GM12878 (cell line): ENCODE data around the gene ARHGEF16. TPM values are rescaled to one million over a fixed set of nuclear protein-coding genes. Genes with fewer than 3 reads are reported as not detected.

Source experiments
- ATAC-seq: fragments of 200-7000 bp; cut with Tn5 transposase; 3 replicates; pipeline ENCODE4 v1.9.1; 2020; ENCODE audit warnings: mild to moderate bottlenecking, moderate library complexity
- BruUV-seq: library from RNA; stranded (reverse); fragments of 400-500 nt; replicated peaks from 2 replicates; lab custom pipeline; 2021; lab: Mats Ljungman, UMichigan
- CTCF ChIA-PET: fragments of 300-600 bp; sonication (Branson Sonifier 250); formaldehyde crosslinking; extraction: SDS; loops from one replicate; lab custom pipeline; 2021; ENCODE audit warnings: inconsistent platforms; lab: Yijun Ruan, JAX
- POLR2A ChIA-PET: fragments of 350-600 bp; formaldehyde crosslinking; extraction: SDS; loops from one replicate; lab custom pipeline; 2021; ENCODE audit warnings: inconsistent platforms; lab: Charles Lee
- RAD21 ChIA-PET: fragments of 300-600 bp; sonication (Branson Sonifier 250); formaldehyde crosslinking; loops from one replicate; lab custom pipeline; 2023; ENCODE audit warnings: antibody characterized with exemption; ENCODE audit not compliant: unreplicated experiment; lab: Charles Lee
- SMC1A ChIA-PET: fragments of 300-600 bp; sonication (Branson Sonifier 250); formaldehyde crosslinking; loops from one replicate; lab custom pipeline; 2023; ENCODE audit not compliant: unreplicated experiment, uncharacterized antibody; lab: Charles Lee
- DNase-seq: peaks from one replicate; pipeline ENCODE4 v3.0.0-alpha.2; 2011; ENCODE audit warnings: low read depth, low spot score
- FAIRE-seq: peaks from 3 replicates; lab custom pipeline; 2011; peaks lifted over from hg19 to GRCh38; lab: Jason Lieb, UNC
- H2AFZ ChIP-seq: 2 replicates; pipeline ENCODE4 v1.6.0; 2011; ENCODE audit warnings: low read depth, low read length, control low read depth; ENCODE audit not compliant: control insufficient read depth
- H3K27ac ChIP-seq: 2 replicates; pipeline ENCODE4 v1.5.1; 2011; ENCODE audit warnings: control low read depth; ENCODE audit not compliant: control insufficient read depth, insufficient read depth
- H3K27me3 ChIP-seq, 2 experiments: replicated peaks in 1 of 2; 2 replicates each; pipeline versions ENCODE4 v1.6.0 to v1.6.1; 2011; ENCODE audit warnings: low read length in 1 of 2; ENCODE audit not compliant: control insufficient read depth in 2 of 2, insufficient read depth in 2 of 2
- H3K36me3 ChIP-seq, 2 experiments: 2 replicates each; pipeline ENCODE4 v1.5.1; 2011; ENCODE audit warnings: low read length in 1 of 2; ENCODE audit not compliant: control insufficient read depth in 2 of 2, insufficient read depth in 2 of 2
- H3K4me1 ChIP-seq: 2 replicates; pipeline ENCODE4 v1.6.1; 2011; ENCODE audit warnings: mild to moderate bottlenecking, low read length, moderate library complexity, mixed read lengths; ENCODE audit not compliant: control insufficient read depth, insufficient read depth
- H3K4me2 ChIP-seq: 2 replicates; pipeline ENCODE4 v1.6.0; 2011; ENCODE audit warnings: control low read depth; ENCODE audit not compliant: control insufficient read depth, insufficient read depth
- H3K4me3 ChIP-seq: fragments of 200-600 bp; sonication (generic); 2 replicates; pipeline ENCODE4 v1.5.1; 2016
- H3K79me2 ChIP-seq: 2 replicates; pipeline ENCODE4 v1.6.0; 2011; ENCODE audit warnings: low read length; ENCODE audit not compliant: control insufficient read depth, insufficient read depth
- H3K9ac ChIP-seq: 2 replicates; pipeline ENCODE4 v1.8.0; 2011; ENCODE audit warnings: low read length, control low read depth, mixed read lengths; ENCODE audit not compliant: control insufficient read depth, insufficient read depth
- H3K9me3 ChIP-seq: replicated peaks from 3 replicates; pipeline ENCODE4 v1.5.1; 2011; ENCODE audit warnings: mild to moderate bottlenecking, low read length; ENCODE audit not compliant: control insufficient read depth, insufficient read depth
- H4K20me1 ChIP-seq: 2 replicates; pipeline ENCODE4 v1.6.0; 2011; ENCODE audit not compliant: control insufficient read depth, insufficient read depth
- ATF3 ChIP-seq: IDR thresholded peaks from 2 replicates; pipeline ENCODE4 v1.6.1; 2011; ENCODE audit warnings: low read depth, mild to moderate bottlenecking, low read length, moderate library complexity, borderline replicate concordance; ENCODE audit errors: extremely low read depth
- CREM ChIP-seq: IDR thresholded peaks from 2 replicates; pipeline ENCODE4 v1.6.1; 2014; ENCODE audit warnings: antibody characterized with exemption, low read depth
- DPF2 ChIP-seq: fragments of 450-650 bp; IDR thresholded peaks from 2 replicates; pipeline ENCODE4 v1.6.1; 2017; ENCODE audit warnings: mild to moderate bottlenecking
- HDGF ChIP-seq: fragments of 450-650 bp; IDR thresholded peaks from 2 replicates; pipeline ENCODE4 v1.6.1; 2016; ENCODE audit warnings: antibody characterized with exemption
- JUND ChIP-seq: IDR thresholded peaks from 2 replicates; pipeline ENCODE4 v1.6.1; 2012; ENCODE audit warnings: low read depth, mild to moderate bottlenecking, low read length, improper control_type of control experiment, moderate library complexity
- MTA2 ChIP-seq: fragments of 450-650 bp; IDR thresholded peaks from 2 replicates; pipeline ENCODE4 v1.6.1; 2016; ENCODE audit warnings: low read depth, mild to moderate bottlenecking, moderate library complexity
- PAX5 ChIP-seq: IDR thresholded peaks from 2 replicates; pipeline ENCODE4 v1.6.1; 2011; ENCODE audit warnings: low read depth, low read length, borderline replicate concordance
- PAX8 ChIP-seq: fragments of 450-650 bp; IDR thresholded peaks from 2 replicates; pipeline ENCODE4 v1.6.1; 2017; ENCODE audit warnings: mild to moderate bottlenecking, moderate library complexity
- PBX3 ChIP-seq: IDR thresholded peaks from 2 replicates; pipeline ENCODE4 v1.6.1; 2011; ENCODE audit warnings: mild to moderate bottlenecking, low read depth, low read length, moderate library complexity; ENCODE audit not compliant: insufficient replicate concordance
- SMARCA5 ChIP-seq: fragments of 450-650 bp; IDR thresholded peaks from 2 replicates; pipeline ENCODE4 v1.6.1; 2017; ENCODE audit warnings: mild to moderate bottlenecking
- ZNF592 ChIP-seq: fragments of 450-650 bp; IDR thresholded peaks from 2 replicates; pipeline ENCODE4 v1.6.1; 2017; ENCODE audit warnings: mild to moderate bottlenecking, moderate library complexity
- ZNF687 ChIP-seq: fragments of 450-650 bp; IDR thresholded peaks from 2 replicates; pipeline ENCODE4 v1.6.1; 2017; ENCODE audit warnings: mild to moderate bottlenecking, moderate library complexity
- WGBS: methylation state at CpG from one replicate; pipeline ENCODE4 v1.1.6; 2016; ENCODE audit warnings: low lambda C conversion rate; ENCODE audit not compliant: insufficient replicate concordance, insufficient coverage; ENCODE audit errors: missing lambda C conversion rate; 5-methylcytosine and 5-hydroxymethylcytosine counted together
- in situ Hi-C: fragments of 300-500 bp; cut with MboI; formaldehyde crosslinking; loops from 9 replicates; pipeline ENCODE4 v1.14.3; 2018; ENCODE audit warnings: mixed read lengths
- intact Hi-C: fragments of 100-400 bp; cut with micrococcal nuclease; formaldehyde crosslinking; loops from one replicate; pipeline ENCODE4 v1.14.2; 2022; ENCODE audit not compliant: unreplicated experiment
- polyA plus RNA-seq, 11 experiments: library from polyadenylated mRNA; depleted of rRNA in 4 of 11; unstranded in 6 of 11; stranded (reverse) in 5 of 11; fragments of >200 nt; fragmentation: Nextera tagmentation in 4 of 11; fragmentation: Illumina TruSeq in 1 of 11; extraction: Ambion mirVana in 4 of 11; extraction: Trizol in 1 of 11; gene quantifications; 1 replicate in 1 of 11; 2 replicates in 10 of 11; pipeline versions ENCODE4 v1.2.1 to v1.2.3, GENCODE V29; 2011 to 2016; ENCODE audit warnings: inconsistent platforms in 2 of 11, missing spikeins in 2 of 11, low read depth in 1 of 11
- total RNA-seq, 4 experiments: library from RNA; depleted of rRNA in 3 of 4; stranded (reverse); fragments of >200 nt in 3 of 4; fragmentation: Illumina TruSeq in 1 of 4; extraction: Trizol in 1 of 4; gene quantifications; 2 replicates each; pipeline versions ENCODE4 v1.2.1 to v1.2.3, GENCODE V29; 2013 to 2021

The ARHGEF16 gene
- total and polyA plus RNA-seq, 10 of the 15 experiments (the other 5 are each of a cell fraction or from before 2014, with no cell fraction given), result not detected

- TF ChIP-seq PBX3, result no peak
These were observed 48.2 kb upstream of the ARHGEF16 start (continued) for GRCh38 chr1:3405974-3406867.

GRCh38 chr1:3407021-3407420 is 47.4 kb upstream of the ARHGEF16 start:
- intact Hi-C loops, result no loop called here
- DNase-seq, result no peak
- 44% methylated on average over 12 of the region's 12 CpGs for WGBS
- TF ChIP-seq HDGF, result no peak
- TF ChIP-seq PAX5, result no peak
- TF ChIP-seq PAX8, result no peak
- TF ChIP-seq SMARCA5, result no peak
- TF ChIP-seq MTA2, result no peak
- no peak for TF ChIP-seq DPF2
- TF ChIP-seq CREM, result no peak
- no peak for TF ChIP-seq ATF3
- TF ChIP-seq ZNF687, result no peak
- no peak for TF ChIP-seq ZNF592
- TF ChIP-seq JUND, result no peak

More at GRCh38 chr1:3407021-3407420, 47.4 kb upstream of the ARHGEF16 start:
- BruUV-seq, result no TSS peak
- Histone ChIP-seq H3K4me1 (no peaks in the 10 kb centered on the region), H3K36me3 (no peaks in the 10 kb centered on the region; a peak in 1 of 4 replicates), H3K4me2 (no peak overlapping the region), H3K9ac (no peak overlapping the region), H3K4me3 (no peak overlapping the region), H4K20me1 (no peaks in the 10 kb centered on the region), H3K9me3 (no peaks in the 10 kb centered on the region; the same call in 2 of the 3 replicates), H3K79me2 (no peaks in the 10 kb centered on the region), H3K27me3 (no peaks in the 10 kb centered on the region), H3K27ac (no peak overlapping the region), H2AFZ (no peak overlapping the region)
- ChIA-PET POLR2A (no interaction called here), SMC1A (no interaction called here), RAD21 (no interaction called here), CTCF (no interaction called here)
- in situ Hi-C loops, result no loop called here
- ATAC-seq (no peak), FAIRE-seq (no peak)
